Measurements from ENCODE around the gene MRGPRE. TPM values are rescaled to one million over a fixed set of nuclear protein-coding genes. Genes with fewer than 3 reads are reported as not detected.
A peak's percentile ranks its signal among the peaks of the same experiment; 100 is the strongest.

The MRGPRE gene
- total RNA-seq, 1 donor from 2014 or later, result 0.42 TPM

GRCh38 chr11:3228445-3228829 lies 3.8 kb downstream of the MRGPRE start:
- ATAC-seq (no peak), DNase-seq (no peak)
- intact Hi-C loops (cut with micrococcal nuclease), result no loop called here

- ATAC-seq, result no peak
- intact Hi-C loops (cut with micrococcal nuclease), result no loop called here
- no peak for DNase-seq
These were observed 4.4 kb downstream of the MRGPRE start for GRCh38 chr11:3227568-3228444.

GRCh38 chr11:3226846-3227567 lies 5.2 kb downstream of the MRGPRE start:
- ATAC-seq (no peak), DNase-seq (no peak)
- intact Hi-C loops (cut with micrococcal nuclease), result no loop called here

- DNase-seq (no peak), ATAC-seq (no peak)
- intact Hi-C loops (cut with micrococcal nuclease), result no loop called here
These were observed 6.1 kb downstream of the MRGPRE start for GRCh38 chr11:3225826-3226750.

- intact Hi-C loops (cut with micrococcal nuclease), result no loop called here
- no peak for ATAC-seq
- DNase-seq, result no peak
These were observed 7.0 kb downstream of the MRGPRE start for GRCh38 chr11:3225159-3225758.

GRCh38 chr11:3224401-3225057 lies 7.7 kb downstream of the MRGPRE start:
- intact Hi-C loops (cut with micrococcal nuclease), result no loop called here
- ATAC-seq (no peak), DNase-seq (no peak)

- no peak for DNase-seq
- ATAC-seq, result no peak
- intact Hi-C loops (cut with micrococcal nuclease), result no loop called here
These were observed 8.3 kb downstream of the MRGPRE start for GRCh38 chr11:3223932-3224381.

GRCh38 chr11:3222941-3223915 lies 9.0 kb downstream of the MRGPRE start:
- no peak for DNase-seq
- ATAC-seq, result no peak
- intact Hi-C loops (cut with micrococcal nuclease), result no loop called here

GRCh38 chr11:3222003-3222855 lies 10.0 kb downstream of the MRGPRE start:
- intact Hi-C loops (cut with micrococcal nuclease), result no loop called here
- ATAC-seq (no peak), DNase-seq (no peak)

GRCh38 chr11:3221408-3222002 lies 10.7 kb downstream of the MRGPRE start:
- intact Hi-C loops (cut with micrococcal nuclease), result no loop called here
- no peak for DNase-seq
- ATAC-seq, result no peak

GRCh38 chr11:3220521-3221407 lies 11.5 kb downstream of the MRGPRE start:
- intact Hi-C loops (cut with micrococcal nuclease), result no loop called here
- DNase-seq, result no peak
- ATAC-seq, result no peak

GRCh38 chr11:3220101-3220500 lies 12.1 kb downstream of the MRGPRE start:
- ATAC-seq (no peak), DNase-seq (peak; percentile 11)
- intact Hi-C loops (cut with micrococcal nuclease), result no loop called here

GRCh38 chr11:3219281-3219892 lies 12.8 kb downstream of the MRGPRE start:
- DNase-seq, result peak; percentile 15
- no peak for ATAC-seq
- intact Hi-C loops (cut with micrococcal nuclease), result loop anchor here (5.0 to 10.0 kb wide), 2 partner anchors 115 to 182 kb away; no protein-coding TSS in a partner anchor

- no peak for ATAC-seq
- intact Hi-C loops (cut with micrococcal nuclease), result loop anchor here (5.0 to 10.0 kb wide), 2 partner anchors 114 to 181 kb away; no protein-coding TSS in a partner anchor
- DNase-seq, result peak; percentile 19
These were observed 13.5 kb downstream of the MRGPRE start, which contains the start of gene MRGPRG for GRCh38 chr11:3218483-3219280. MRGPRG (minus strand) TSS chr11:3218813; CDS start chr11:3218813, 0 bp downstream.

Data from left ventricle myocardium superior (tissue), 1 donor.